Subcutaneous adipose tissue (tissue), 4 donors: Measurements from ENCODE around the gene DGKG. TPM values are rescaled to one million over a fixed set of nuclear protein-coding genes. Genes with fewer than 3 reads are reported as not detected.

Experiments used
- CTCF ChIP-seq: fragments of 450-650 bp; IDR thresholded peaks from one replicate; pipeline ENCODE4 v1.5.1; 2016; ENCODE audit warnings: low read depth, mild to moderate bottlenecking, control low read depth, antibody characterized with exemption, moderate library complexity
- total RNA-seq, 4 donors: library from RNA; depleted of rRNA; stranded (reverse); fragments of >200 nt; gene quantifications; one replicate each; pipeline ENCODE4 v1.1.0, GENCODE V29; 2016

The DGKG gene
- total RNA-seq, 4 donors from 2014 or later, result 0.49 to 3.1 (median 1.8) TPM

- no peak for TF ChIP-seq CTCF
These were observed 101.3 kb downstream of the DGKG start for GRCh38 chr3:186260726-186261125.

- TF ChIP-seq CTCF, result no peak
These were observed 102.2 kb downstream of the DGKG start for GRCh38 chr3:186259612-186260383.

- TF ChIP-seq CTCF, result no peak
These were observed 103.1 kb downstream of the DGKG start for GRCh38 chr3:186258968-186259367.

GRCh38 chr3:186257866-186258265 lies 104.2 kb downstream of the DGKG start:
- no peak for TF ChIP-seq CTCF

GRCh38 chr3:186255703-186256331 lies 106.2 kb downstream of the DGKG start:
- TF ChIP-seq CTCF, result no peak

- TF ChIP-seq CTCF, result no peak
These were observed 107.1 kb downstream of the DGKG start for GRCh38 chr3:186254676-186255650.
